Panc1 (cell line): ENCODE results near the gene LPA.

Experiments
- POLR2AphosphoS5 ChIP-seq: IDR thresholded peaks from 2 replicates; pipeline ENCODE4 v1.6.1; 2012; ENCODE audit warnings: mild to moderate bottlenecking, low read depth, low read length, moderate library complexity
- SIN3A ChIP-seq: IDR thresholded peaks from 2 replicates; pipeline ENCODE4 v1.6.1; 2012; ENCODE audit warnings: low read depth, mild to moderate bottlenecking, low read length, moderate library complexity, borderline replicate concordance; ENCODE audit not compliant: insufficient read depth
- TF ChIP-seq, protein P1 (sequence below): fragments of 450-650 bp; IDR thresholded peaks from 2 replicates; pipeline ENCODE4 v1.5.1; 2017; ENCODE audit warnings: mild to moderate bottlenecking
- TF ChIP-seq, protein P2 (sequence below), 2 experiments: IDR thresholded peaks; 2 replicates each; pipeline ENCODE4 v1.6.1; 2011 to 2012; ENCODE audit warnings: low read depth in 2 of 2, control low read depth in 1 of 2, low read length in 1 of 2, mild to moderate bottlenecking in 1 of 2, moderate library complexity in 1 of 2; ENCODE audit not compliant: insufficient read depth in 1 of 2

DNA sequence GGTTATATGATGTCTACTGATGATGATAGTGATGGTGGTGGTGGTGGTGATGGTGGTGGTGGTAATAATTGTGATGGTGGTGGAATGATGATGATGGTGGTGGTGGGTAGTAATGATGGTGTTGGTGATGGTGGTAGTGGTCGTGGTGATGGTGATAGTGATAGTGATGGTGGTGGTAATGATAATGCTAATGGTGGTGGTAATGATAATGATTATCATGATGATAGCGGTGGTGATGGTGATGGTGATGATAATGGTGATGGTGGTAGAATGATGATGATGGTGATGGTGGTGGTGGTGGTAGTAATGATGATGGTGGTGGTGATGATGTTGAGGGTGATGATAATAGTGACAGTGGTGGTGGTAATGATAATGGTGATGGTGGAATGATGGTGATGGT is 4.5 kb upstream of the LPA start:
- TF ChIP-seq, protein P1, sequence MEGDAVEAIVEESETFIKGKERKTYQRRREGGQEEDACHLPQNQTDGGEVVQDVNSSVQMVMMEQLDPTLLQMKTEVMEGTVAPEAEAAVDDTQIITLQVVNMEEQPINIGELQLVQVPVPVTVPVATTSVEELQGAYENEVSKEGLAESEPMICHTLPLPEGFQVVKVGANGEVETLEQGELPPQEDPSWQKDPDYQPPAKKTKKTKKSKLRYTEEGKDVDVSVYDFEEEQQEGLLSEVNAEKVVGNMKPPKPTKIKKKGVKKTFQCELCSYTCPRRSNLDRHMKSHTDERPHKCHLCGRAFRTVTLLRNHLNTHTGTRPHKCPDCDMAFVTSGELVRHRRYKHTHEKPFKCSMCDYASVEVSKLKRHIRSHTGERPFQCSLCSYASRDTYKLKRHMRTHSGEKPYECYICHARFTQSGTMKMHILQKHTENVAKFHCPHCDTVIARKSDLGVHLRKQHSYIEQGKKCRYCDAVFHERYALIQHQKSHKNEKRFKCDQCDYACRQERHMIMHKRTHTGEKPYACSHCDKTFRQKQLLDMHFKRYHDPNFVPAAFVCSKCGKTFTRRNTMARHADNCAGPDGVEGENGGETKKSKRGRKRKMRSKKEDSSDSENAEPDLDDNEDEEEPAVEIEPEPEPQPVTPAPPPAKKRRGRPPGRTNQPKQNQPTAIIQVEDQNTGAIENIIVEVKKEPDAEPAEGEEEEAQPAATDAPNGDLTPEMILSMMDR = no peak
- TF ChIP-seq POLR2AphosphoS5 (no peak), SIN3A (no peak)
- TF ChIP-seq, protein P2, sequence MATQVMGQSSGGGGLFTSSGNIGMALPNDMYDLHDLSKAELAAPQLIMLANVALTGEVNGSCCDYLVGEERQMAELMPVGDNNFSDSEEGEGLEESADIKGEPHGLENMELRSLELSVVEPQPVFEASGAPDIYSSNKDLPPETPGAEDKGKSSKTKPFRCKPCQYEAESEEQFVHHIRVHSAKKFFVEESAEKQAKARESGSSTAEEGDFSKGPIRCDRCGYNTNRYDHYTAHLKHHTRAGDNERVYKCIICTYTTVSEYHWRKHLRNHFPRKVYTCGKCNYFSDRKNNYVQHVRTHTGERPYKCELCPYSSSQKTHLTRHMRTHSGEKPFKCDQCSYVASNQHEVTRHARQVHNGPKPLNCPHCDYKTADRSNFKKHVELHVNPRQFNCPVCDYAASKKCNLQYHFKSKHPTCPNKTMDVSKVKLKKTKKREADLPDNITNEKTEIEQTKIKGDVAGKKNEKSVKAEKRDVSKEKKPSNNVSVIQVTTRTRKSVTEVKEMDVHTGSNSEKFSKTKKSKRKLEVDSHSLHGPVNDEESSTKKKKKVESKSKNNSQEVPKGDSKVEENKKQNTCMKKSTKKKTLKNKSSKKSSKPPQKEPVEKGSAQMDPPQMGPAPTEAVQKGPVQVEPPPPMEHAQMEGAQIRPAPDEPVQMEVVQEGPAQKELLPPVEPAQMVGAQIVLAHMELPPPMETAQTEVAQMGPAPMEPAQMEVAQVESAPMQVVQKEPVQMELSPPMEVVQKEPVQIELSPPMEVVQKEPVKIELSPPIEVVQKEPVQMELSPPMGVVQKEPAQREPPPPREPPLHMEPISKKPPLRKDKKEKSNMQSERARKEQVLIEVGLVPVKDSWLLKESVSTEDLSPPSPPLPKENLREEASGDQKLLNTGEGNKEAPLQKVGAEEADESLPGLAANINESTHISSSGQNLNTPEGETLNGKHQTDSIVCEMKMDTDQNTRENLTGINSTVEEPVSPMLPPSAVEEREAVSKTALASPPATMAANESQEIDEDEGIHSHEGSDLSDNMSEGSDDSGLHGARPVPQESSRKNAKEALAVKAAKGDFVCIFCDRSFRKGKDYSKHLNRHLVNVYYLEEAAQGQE (IDR thresholded peaks at IDR 0.05; ENCODE audit: insufficient read depth in 1 of 2, low read depth in 2 of 2, low read length in 1 of 2) = no peak
